Right atrium auricular region (tissue), 2 donors: ENCODE data around the gene PLD6. TPM values are rescaled to one million over a fixed set of nuclear protein-coding genes. Genes with fewer than 3 reads are reported as not detected.

ENCODE experiments used
- DNase-seq: peaks from one replicate; pipeline ENCODE4 v3.0.0-alpha.2; 2019; ENCODE audit warnings: low spot score
- H3K27ac ChIP-seq, 2 donors: fragments of 200-600 bp; sonication (generic); 1 replicate in 1 of 2; 2 replicates in 1 of 2; pipeline ENCODE4 v1.5.1; 2016 to 2019
- H3K27me3 ChIP-seq, 2 donors: fragments of 200-600 bp; sonication (generic); one replicate each; pipeline versions ENCODE4 v1.5.1 to v1.6.0; 2017 to 2019
- H3K36me3 ChIP-seq: fragments of 200-600 bp; sonication (generic); one replicate; pipeline ENCODE4 v1.5.1; 2016
- H3K4me1 ChIP-seq, 2 donors: fragments of 200-600 bp; sonication (generic); one replicate each; pipeline versions ENCODE4 v1.5.1 to v1.6.0; 2017 to 2019
- H3K4me3 ChIP-seq, 2 donors: fragments of 200-600 bp; sonication (generic); 1 replicate in 1 of 2; 2 replicates in 1 of 2; pipeline ENCODE4 v1.5.1; 2017 to 2019; ENCODE audit warnings: mild to moderate bottlenecking in 1 of 2, moderate library complexity in 1 of 2
- H3K9me3 ChIP-seq, 2 donors: fragments of 200-600 bp; sonication (generic); one replicate each; pipeline ENCODE4 v1.5.1; 2019
- CTCF ChIP-seq, 2 donors: fragments of 200-600 bp; sonication (generic); IDR thresholded peaks; one replicate each; pipeline ENCODE4 v1.5.1; 2019; ENCODE audit warnings: antibody characterized with exemption in 2 of 2
- total RNA-seq, 2 donors: library from RNA; depleted of rRNA; stranded (reverse); fragments of >200 nt; gene quantifications; one replicate each; pipeline ENCODE4 v1.1.0, GENCODE V29; 2016

PLD6 gene
- total RNA-seq, 2 donors from 2014 or later: 3.1 to 6.8 TPM

GRCh38 chr17:17152385-17152784, 53.7 kb downstream of the PLD6 start:
- Histone ChIP-seq H3K27ac (peak overlapping the region; percentile 64 to 80), H3K9me3 (no peaks in the 10 kb centered on the region), H3K36me3 (peaks cover 63% of the 10 kb centered on the region), H3K4me3 (no peak overlapping the region), H3K4me1 (peaks cover 0 to 26% of the 10 kb centered on the region in 2 donors), H3K27me3 (no peaks in the 10 kb centered on the region)
- no peak for TF ChIP-seq CTCF (IDR thresholded peaks at IDR 0.05)
- peak; percentile 63 for DNase-seq

- H3K4me3 ChIP-seq: no peak overlapping the region
- H3K4me1 ChIP-seq: peaks cover 0 to 26% of the 10 kb centered on the region in 2 donors
- peak overlapping the region; percentile 64 to 80 for H3K27ac ChIP-seq
- no peak for TF ChIP-seq CTCF (IDR thresholded peaks at IDR 0.05)
- no peaks in the 10 kb centered on the region for H3K27me3 ChIP-seq
- no peaks in the 10 kb centered on the region for H3K9me3 ChIP-seq
- H3K36me3 ChIP-seq: peaks cover 63% of the 10 kb centered on the region
- peak; percentile 97 for DNase-seq
These were observed 54.2 kb downstream of the PLD6 start for GRCh38 chr17:17151962-17152361.

- no peaks in the 10 kb centered on the region for H3K27me3 ChIP-seq
- DNase-seq: no peak
- H3K4me3 ChIP-seq: no peak overlapping the region
- peaks cover 63% of the 10 kb centered on the region for H3K36me3 ChIP-seq
- H3K27ac ChIP-seq: peak overlapping the region; percentile 64 to 80
- peaks cover 0 to 26% of the 10 kb centered on the region in 2 donors for H3K4me1 ChIP-seq
- H3K9me3 ChIP-seq: no peaks in the 10 kb centered on the region
- no peak for TF ChIP-seq CTCF (IDR thresholded peaks at IDR 0.05)
These were observed 54.6 kb downstream of the PLD6 start for GRCh38 chr17:17151541-17151940.

- DNase-seq: no peak
- Histone ChIP-seq H3K27me3 (no peaks in the 10 kb centered on the region), H3K9me3 (no peaks in the 10 kb centered on the region), H3K4me3 (no peak overlapping the region), H3K27ac (peak overlapping the region; percentile 64 to 80), H3K36me3 (peaks cover 63% of the 10 kb centered on the region), H3K4me1 (peaks cover 0 to 26% of the 10 kb centered on the region in 2 donors)
- no peak for TF ChIP-seq CTCF (IDR thresholded peaks at IDR 0.05)
These were observed 55.1 kb downstream of the PLD6 start for GRCh38 chr17:17151055-17151454.

Other genes starting within 250 kb of the PLD6 start
- not detected for gene TNFRSF13B, start 234.2 kb downstream of the PLD6 start, total RNA-seq
- gene MPRIP, start 163.9 kb downstream of the PLD6 start, total RNA-seq: 100 to 1,000 TPM; 102 to 145 TPM
- gene FLCN, start 30.8 kb upstream of the PLD6 start, total RNA-seq: 10 to 100 TPM; 22.7 to 23.7 TPM
- gene COPS3, start 74.9 kb upstream of the PLD6 start, total RNA-seq: 10 to 100 TPM; 46.0 to 65.5 TPM
- gene NT5M, start 97.0 kb upstream of the PLD6 start, total RNA-seq: 1 to 10 TPM; 4.3 to 6.7 TPM